WTC11 (cell line): Measurements from ENCODE around the gene TBL1Y. TPM values are rescaled to one million over a fixed set of nuclear protein-coding genes. Genes with fewer than 3 reads are reported as not detected.

Experiments
- ATAC-seq: fragments of 200-7000 bp; cut with Tn5 transposase; 2 replicates; pipeline ENCODE4 v1.10.0; 2021; ENCODE audit warnings: mild to moderate bottlenecking, moderate library complexity
- CTCF ChIA-PET: fragments of 300-600 bp; sonication (Branson Sonifier 250); formaldehyde crosslinking; loops from one replicate; lab custom pipeline; 2021; ENCODE audit warnings: antibody characterized with exemption; lab: Charles Lee
- POLR2A ChIA-PET: fragments of 350-600 bp; sonication (Branson Sonifier 250); formaldehyde crosslinking; loops from one replicate; lab custom pipeline; 2021; ENCODE audit warnings: antibody characterized with exemption; lab: Charles Lee
- DNase-seq: peaks from one replicate; pipeline ENCODE4 v3.0.0; 2021; ENCODE audit warnings: low spot score
- H3K27ac Mint-ChIP-seq: 2 replicates; pipeline ENCODE4 v1.8.0; 2021; ENCODE audit warnings: mixed read lengths
- H3K27me3 Mint-ChIP-seq: 2 replicates; pipeline ENCODE4 v1.8.0; 2021; ENCODE audit warnings: low read depth, mild to moderate bottlenecking, moderate library complexity, mixed read lengths
- H3K36me3 Mint-ChIP-seq: 2 replicates; pipeline ENCODE4 v1.8.0; 2021; ENCODE audit warnings: mixed read lengths
- H3K4me1 Mint-ChIP-seq: 2 replicates; pipeline ENCODE4 v1.8.0; 2022; ENCODE audit warnings: mixed read lengths
- H3K4me3 Mint-ChIP-seq: 2 replicates; pipeline ENCODE4 v1.8.0; 2021; ENCODE audit warnings: mild to moderate bottlenecking, moderate library complexity, mixed read lengths
- H3K9me3 Mint-ChIP-seq: 2 replicates; pipeline ENCODE4 v1.8.0; 2021; ENCODE audit warnings: mixed read lengths
- ARID4B ChIP-seq: sonication (generic); formaldehyde crosslinking; IDR thresholded peaks from 2 replicates; pipeline ENCODE4 v1.8.0; 2023; ENCODE audit warnings: missing genetic modification reagents, mild to moderate bottlenecking, borderline replicate concordance
- ATF3 ChIP-seq: sonication (generic); formaldehyde crosslinking; conservative IDR thresholded peaks from 2 replicates; pipeline ENCODE4 v1.8.1; 2022; ENCODE audit warnings: mild to moderate bottlenecking, missing genetic modification reagents
- CREB1 ChIP-seq: sonication (generic); formaldehyde crosslinking; IDR thresholded peaks from 2 replicates; pipeline ENCODE4 v1.8.0; 2023; ENCODE audit warnings: mild to moderate bottlenecking, missing genetic modification reagents
- CTCF ChIP-seq: fragments of 200-600 bp; IDR thresholded peaks from 2 replicates; pipeline ENCODE4 v1.8.0; 2022; ENCODE audit warnings: antibody characterized with exemption
- E2F5 ChIP-seq: sonication (generic); formaldehyde crosslinking; IDR thresholded peaks from 2 replicates; pipeline ENCODE4 v1.8.1; 2022; ENCODE audit warnings: mild to moderate bottlenecking, moderate library complexity, missing genetic modification reagents
- ETV6 ChIP-seq: sonication (generic); formaldehyde crosslinking; IDR thresholded peaks from 2 replicates; pipeline ENCODE4 v1.8.1; 2022; ENCODE audit warnings: mild to moderate bottlenecking, missing genetic modification reagents
- GTF2I ChIP-seq: fragments of 250-450 bp; sonication (Bioruptor Pico); conservative IDR thresholded peaks from 2 replicates; pipeline ENCODE4 v1.4.0; 2021; ENCODE audit warnings: mild to moderate bottlenecking
- HMGXB4 ChIP-seq: sonication (generic); formaldehyde crosslinking; IDR thresholded peaks from 2 replicates; pipeline ENCODE4 v1.8.1; 2023; ENCODE audit warnings: mild to moderate bottlenecking, moderate library complexity, missing genetic modification reagents
- IRF2 ChIP-seq: sonication (generic); formaldehyde crosslinking; IDR thresholded peaks from 2 replicates; pipeline ENCODE4 v1.8.0; 2022; ENCODE audit warnings: low read depth, missing genetic modification reagents, borderline replicate concordance
- JAZF1 ChIP-seq: fragments of 250-450 bp; sonication (Bioruptor Pico); IDR thresholded peaks from 2 replicates; pipeline ENCODE4 v1.9.0; 2021; ENCODE audit warnings: moderate library complexity, mild to moderate bottlenecking, inconsistent platforms
- MXD4 ChIP-seq: fragments of 250-450 bp; sonication (Bioruptor Pico); IDR thresholded peaks from 2 replicates; pipeline ENCODE4 v1.8.0; 2021; ENCODE audit warnings: mild to moderate bottlenecking, moderate library complexity, borderline replicate concordance
- NFATC4 ChIP-seq: fragments of 250-450 bp; sonication (Bioruptor Pico); IDR thresholded peaks from 2 replicates; pipeline ENCODE4 v1.9.0; 2021; ENCODE audit warnings: mild to moderate bottlenecking
- NFE2L1 ChIP-seq: sonication (generic); formaldehyde crosslinking; IDR thresholded peaks from 2 replicates; pipeline ENCODE4 v1.8.1; 2023; ENCODE audit warnings: missing genetic modification reagents
- RELA ChIP-seq: sonication (generic); formaldehyde crosslinking; IDR thresholded peaks from 2 replicates; pipeline ENCODE4 v1.8.1; 2022; ENCODE audit warnings: missing genetic modification reagents, mild to moderate bottlenecking, borderline replicate concordance
- SP1 ChIP-seq: sonication (generic); formaldehyde crosslinking; conservative IDR thresholded peaks from 2 replicates; pipeline ENCODE4 v1.8.1; 2022; ENCODE audit warnings: missing genetic modification reagents
- TEAD1 ChIP-seq: sonication (generic); formaldehyde crosslinking; IDR thresholded peaks from 2 replicates; pipeline ENCODE4 v1.8.0; 2022; ENCODE audit warnings: mild to moderate bottlenecking, missing genetic modification reagents
- ZBTB21 ChIP-seq: sonication (generic); formaldehyde crosslinking; IDR thresholded peaks from 2 replicates; pipeline ENCODE4 v1.8.1; 2023; ENCODE audit warnings: mild to moderate bottlenecking, missing genetic modification reagents, borderline replicate concordance
- ZBTB43 ChIP-seq: sonication (generic); formaldehyde crosslinking; IDR thresholded peaks from 2 replicates; pipeline ENCODE4 v1.8.1; 2023; ENCODE audit warnings: mild to moderate bottlenecking, missing genetic modification reagents
- ZMAT4 ChIP-seq: fragments of 250-450 bp; sonication (Bioruptor Pico); IDR thresholded peaks from 2 replicates; pipeline ENCODE4 v1.9.0; 2021; ENCODE audit warnings: mild to moderate bottlenecking
- ZNF121 ChIP-seq: sonication (generic); formaldehyde crosslinking; IDR thresholded peaks from 2 replicates; pipeline ENCODE4 v1.8.0; 2023; ENCODE audit warnings: missing genetic modification reagents
- ZNF219 ChIP-seq: sonication (generic); formaldehyde crosslinking; IDR thresholded peaks from 2 replicates; pipeline ENCODE4 v1.8.0; 2023; ENCODE audit warnings: missing genetic modification reagents, mild to moderate bottlenecking, borderline replicate concordance
- ZNF263 ChIP-seq: sonication (generic); formaldehyde crosslinking; IDR thresholded peaks from 2 replicates; pipeline ENCODE4 v1.8.1; 2022; ENCODE audit warnings: low read depth, mild to moderate bottlenecking, moderate library complexity, missing genetic modification reagents
- ZNF396 ChIP-seq: fragments of 250-450 bp; sonication (Bioruptor Pico); IDR thresholded peaks from 2 replicates; pipeline ENCODE4 v1.8.0; 2021; ENCODE audit warnings: mild to moderate bottlenecking, moderate library complexity, borderline replicate concordance
- ZNF512 ChIP-seq: sonication (generic); formaldehyde crosslinking; IDR thresholded peaks from 2 replicates; pipeline ENCODE4 v1.8.1; 2022; ENCODE audit warnings: missing genetic modification reagents, borderline replicate concordance
- total RNA-seq: library from RNA; stranded (reverse); gene quantifications from 3 replicates; pipeline ENCODE4 v1.2.3, GENCODE V29; 2021

The TBL1Y gene
- total RNA-seq, 1 experiment from 2014 or later = not detected

- no peak for ATAC-seq
- CTCF ChIA-PET = no interaction called here
- no peaks in the 10 kb centered on the region for H3K36me3 Mint-ChIP-seq
- TF ChIP-seq CTCF (no peak), ATF3 (no peak), E2F5 (CRISPR knock-in tag) (no peak), TEAD1 (CRISPR knock-in tag) (no peak), ZNF396 (no peak), ARID4B (no peak), ZNF219 (CRISPR knock-in tag) (no peak), GTF2I (CRISPR knock-in tag) (no peak), ZBTB21 (no peak), CREB1 (no peak), HMGXB4 (CRISPR knock-in tag) (no peak), ZNF121 (CRISPR knock-in tag) (no peak), SP1 (CRISPR knock-in tag) (no peak), NFATC4 (CRISPR knock-in tag) (no peak), ZNF263 (CRISPR knock-in tag) (no peak)
- TF ChIP-seq, all 79 proteins: peak for 0
- no peak overlapping the region for H3K27ac Mint-ChIP-seq
- H3K27me3 Mint-ChIP-seq = no peaks in the 10 kb centered on the region
- H3K9me3 Mint-ChIP-seq = no peaks in the 10 kb centered on the region
- H3K4me1 Mint-ChIP-seq = no peaks in the 10 kb centered on the region
- no peak overlapping the region for H3K4me3 Mint-ChIP-seq
- POLR2A ChIA-PET = no interaction called here
- no peak for DNase-seq
Observed at GRCh38 chrY:7085606-7086005, 175.1 kb downstream of the TBL1Y start.

- ATAC-seq = no peak
- no peaks in the 10 kb centered on the region for H3K4me1 Mint-ChIP-seq
- DNase-seq = no peak
- H3K27me3 Mint-ChIP-seq = no peaks in the 10 kb centered on the region
- no peak for TF ChIP-seq ZBTB43 (CRISPR knock-in tag)
- TF ChIP-seq IRF2 (CRISPR knock-in tag) = no peak
- TF ChIP-seq NFE2L1 (CRISPR knock-in tag) = no peak
- no peak for TF ChIP-seq ETV6 (CRISPR knock-in tag)
- TF ChIP-seq ZNF512 = no peak
- TF ChIP-seq MXD4 (CRISPR knock-in tag) = no peak
- no peak for TF ChIP-seq ATF3
- TF ChIP-seq ZMAT4 (CRISPR knock-in tag) = no peak
- no peak for TF ChIP-seq RELA (CRISPR knock-in tag)
- no peak for TF ChIP-seq JAZF1 (CRISPR knock-in tag)
- TF ChIP-seq TEAD1 (CRISPR knock-in tag) = no peak
- TF ChIP-seq, all 79 proteins: peak for 0
- ChIA-PET CTCF (no interaction called here), POLR2A (no interaction called here)
- Mint-ChIP-seq H3K27ac (no peak overlapping the region), H3K36me3 (no peaks in the 10 kb centered on the region), H3K9me3 (no peaks in the 10 kb centered on the region), H3K4me3 (no peak overlapping the region)
Observed at GRCh38 chrY:7092836-7093235, 182.3 kb downstream of the TBL1Y start.
